ENCODE data around the gene LRMDA. TPM values are rescaled to one million over a fixed set of nuclear protein-coding genes. Genes with fewer than 3 reads are reported as not detected.
"Not testable (repeated sequence)": the region's sequence is repeated elsewhere in the genome, so short reads cannot be mapped to it uniquely, and the experiment has no call there.

Gene LRMDA
- total RNA-seq, 1 experiment from 2014 or later: not detected

DNA sequence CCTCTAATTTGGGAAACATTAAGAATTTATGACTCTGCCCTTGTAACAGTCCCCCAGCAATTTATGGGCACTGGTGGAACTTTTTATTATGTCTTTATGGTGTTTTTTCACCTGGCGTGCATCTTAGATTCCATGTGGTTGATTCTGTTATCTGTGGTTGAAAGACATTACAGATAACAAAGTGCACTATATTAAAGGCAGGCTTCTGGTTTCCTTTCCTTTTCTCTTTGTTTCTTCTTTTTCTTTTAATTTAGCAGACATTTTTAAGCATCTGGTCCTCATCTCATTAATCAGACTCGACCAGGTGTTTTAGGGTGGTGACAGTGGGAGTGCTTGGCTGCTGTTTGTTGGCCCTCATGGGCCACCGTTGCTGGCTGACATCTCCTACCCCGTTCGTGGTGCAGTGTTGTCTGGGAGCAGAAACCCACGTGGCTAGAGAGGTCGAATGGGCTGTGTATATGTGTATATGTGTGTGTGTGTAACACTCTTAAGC, 77.4 kb downstream of the LRMDA start:
- no peaks in the 10 kb centered on the region for H3K27me3 ChIP-seq (ENCODE audit: low read length)
- no peak overlapping the region for H2AFZ ChIP-seq (ENCODE audit: low read length)
- H3K27ac ChIP-seq (ENCODE audit: low read length): no peak overlapping the region
- no peaks in the 10 kb centered on the region for H3K9me3 ChIP-seq (ENCODE audit: low read length)
- H4K20me1 ChIP-seq (ENCODE audit: insufficient read depth, low read depth, low read length): no peaks in the 10 kb centered on the region
- H3K4me1 ChIP-seq (ENCODE audit: low read length): no peaks in the 10 kb centered on the region
- no peak overlapping the region for H3K9ac ChIP-seq (ENCODE audit: low read length)
- no peak overlapping the region for H3K4me2 ChIP-seq (ENCODE audit: low read depth, low read length, poor library complexity, severe bottlenecking)
- no peaks in the 10 kb centered on the region for H3K36me3 ChIP-seq (ENCODE audit: insufficient read depth, low read length)
- DNase-seq: no peak
- no peaks in the 10 kb centered on the region for H3K79me2 ChIP-seq (ENCODE audit: low read length)
- no peak overlapping the region for H3K4me3 ChIP-seq (ENCODE audit: low read length)
- no peaks in the 10 kb centered on the region for H3K9me2 ChIP-seq (replicated peaks; ENCODE audit: insufficient read depth, low read length)

DNA sequence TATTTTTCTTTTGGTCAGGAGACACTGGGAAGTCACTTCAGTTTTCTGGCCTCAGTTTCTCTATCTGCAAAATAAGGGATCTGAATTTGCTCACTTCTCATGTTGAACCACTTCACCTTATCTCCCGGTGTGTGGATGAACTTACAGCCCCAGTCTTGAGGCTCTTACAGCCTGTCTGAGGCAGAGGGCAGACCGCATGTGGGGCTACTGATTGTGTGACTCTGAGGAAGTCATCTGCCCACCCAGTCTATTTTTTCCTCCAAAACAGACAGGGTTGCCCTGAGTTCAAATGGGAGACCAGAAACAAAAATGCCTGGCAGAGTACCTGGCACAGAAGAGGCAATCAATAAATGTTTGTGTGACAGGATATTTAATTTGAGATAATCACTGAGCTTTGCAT, 78.3 kb downstream of the LRMDA start:
- no peaks in the 10 kb centered on the region for H3K79me2 ChIP-seq (ENCODE audit: low read length)
- no peak overlapping the region for H3K4me3 ChIP-seq (ENCODE audit: low read length)
- H3K27ac ChIP-seq (ENCODE audit: low read length): no peak overlapping the region
- no peaks in the 10 kb centered on the region for H3K9me3 ChIP-seq (ENCODE audit: low read length)
- DNase-seq: no peak
- H3K9ac ChIP-seq (ENCODE audit: low read length): no peak overlapping the region
- no peaks in the 10 kb centered on the region for H4K20me1 ChIP-seq (ENCODE audit: insufficient read depth, low read depth, low read length)
- H3K9me2 ChIP-seq (replicated peaks; ENCODE audit: insufficient read depth, low read length): no peaks in the 10 kb centered on the region
- H3K4me1 ChIP-seq (ENCODE audit: low read length): no peaks in the 10 kb centered on the region
- no peak overlapping the region for H3K4me2 ChIP-seq (ENCODE audit: low read depth, low read length, poor library complexity, severe bottlenecking)
- no peak overlapping the region for H2AFZ ChIP-seq (ENCODE audit: low read length)
- H3K36me3 ChIP-seq (ENCODE audit: insufficient read depth, low read length): no peaks in the 10 kb centered on the region
- no peaks in the 10 kb centered on the region for H3K27me3 ChIP-seq (ENCODE audit: low read length)

DNA sequence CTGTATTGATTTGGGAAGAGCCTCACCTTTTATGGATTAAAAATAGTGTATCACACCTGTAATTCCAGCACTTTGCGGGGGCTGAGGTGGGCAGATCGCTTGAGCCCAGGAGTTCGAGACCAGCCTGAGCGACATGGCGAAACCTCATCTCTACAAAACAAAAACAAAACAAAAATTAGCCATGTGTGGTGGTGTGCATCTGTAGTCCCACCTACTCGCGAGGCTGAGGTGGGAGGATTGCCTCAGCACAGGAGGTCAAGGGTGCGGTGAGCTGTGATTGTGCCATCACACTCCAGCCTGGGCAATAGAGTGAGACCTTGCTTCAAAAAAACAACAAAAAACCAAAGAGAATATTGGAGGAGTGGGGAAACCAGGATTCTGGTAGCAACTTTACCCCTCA, 79.6 kb downstream of the LRMDA start:
- Histone ChIP-seq H3K4me2 (ENCODE audit: low read depth, low read length, poor library complexity, severe bottlenecking) (no peak overlapping the region), H3K4me3 (ENCODE audit: low read length) (no peak overlapping the region), H3K4me1 (ENCODE audit: low read length) (no peaks in the 10 kb centered on the region), H3K9me3 (ENCODE audit: low read length) (no peaks in the 10 kb centered on the region), H3K79me2 (ENCODE audit: low read length) (no peaks in the 10 kb centered on the region), H3K36me3 (ENCODE audit: insufficient read depth, low read length) (no peaks in the 10 kb centered on the region), H3K27me3 (ENCODE audit: low read length) (no peaks in the 10 kb centered on the region), H2AFZ (ENCODE audit: low read length) (no peak overlapping the region), H3K9ac (ENCODE audit: low read length) (no peak overlapping the region), H4K20me1 (ENCODE audit: insufficient read depth, low read depth, low read length) (no peaks in the 10 kb centered on the region), H3K27ac (ENCODE audit: low read length) (no peak overlapping the region), H3K9me2 (replicated peaks; ENCODE audit: insufficient read depth, low read length) (no peaks in the 10 kb centered on the region)
- DNase-seq: no peak

DNA sequence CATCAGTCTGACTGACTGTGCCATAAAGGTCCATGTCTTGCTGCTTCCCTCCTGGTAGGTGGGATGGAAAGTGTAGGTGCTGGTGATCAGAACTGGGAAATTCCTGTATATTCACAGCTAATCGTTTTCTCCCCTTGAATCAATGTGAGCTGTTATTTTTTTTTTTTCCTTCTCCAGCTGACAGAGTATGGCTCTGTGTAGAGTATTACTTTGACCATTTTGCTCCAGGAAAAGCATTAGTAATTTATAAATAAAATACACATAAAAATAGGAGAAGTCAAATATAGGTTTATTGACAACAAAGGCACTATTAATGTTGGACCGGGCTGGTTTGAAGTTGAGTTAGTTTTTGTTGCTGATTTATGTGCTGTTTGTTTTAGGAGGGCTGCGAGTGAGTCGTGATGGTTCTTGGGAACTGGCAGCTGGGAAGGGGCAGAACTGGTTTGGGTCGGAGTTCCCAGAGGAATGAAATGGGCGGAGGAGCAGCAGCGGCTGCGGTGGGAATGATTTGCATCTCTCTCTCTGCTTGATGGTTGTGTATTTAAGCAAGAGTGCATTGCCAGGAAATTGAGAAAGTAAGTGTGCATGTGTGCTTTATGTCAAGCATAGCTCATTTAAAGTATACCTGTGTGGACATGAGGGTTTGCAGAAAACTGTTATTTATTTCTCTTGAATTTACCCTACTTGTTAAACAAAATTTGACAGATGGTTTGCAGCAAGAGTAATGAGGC, 80.9 kb downstream of the LRMDA start:
- DNase-seq: no peak
- Histone ChIP-seq H3K36me3 (ENCODE audit: insufficient read depth, low read length) (no peaks in the 10 kb centered on the region), H4K20me1 (ENCODE audit: insufficient read depth, low read depth, low read length) (no peaks in the 10 kb centered on the region), H3K27me3 (ENCODE audit: low read length) (no peaks in the 10 kb centered on the region), H3K4me1 (ENCODE audit: low read length) (no peaks in the 10 kb centered on the region), H3K27ac (ENCODE audit: low read length) (no peak overlapping the region), H3K9me3 (ENCODE audit: low read length) (no peaks in the 10 kb centered on the region), H2AFZ (ENCODE audit: low read length) (no peak overlapping the region), H3K79me2 (ENCODE audit: low read length) (no peaks in the 10 kb centered on the region), H3K9me2 (replicated peaks; ENCODE audit: insufficient read depth, low read length) (no peaks in the 10 kb centered on the region), H3K4me3 (ENCODE audit: low read length) (no peak overlapping the region), H3K9ac (ENCODE audit: low read length) (no peak overlapping the region), H3K4me2 (ENCODE audit: low read depth, low read length, poor library complexity, severe bottlenecking) (no peak overlapping the region)

- no peak overlapping the region for H3K4me2 ChIP-seq (ENCODE audit: low read depth, low read length, poor library complexity, severe bottlenecking)
- H3K4me3 ChIP-seq (ENCODE audit: low read length): no peak overlapping the region
- no peaks in the 10 kb centered on the region for H3K9me2 ChIP-seq (replicated peaks; ENCODE audit: insufficient read depth, low read length)
- H3K27me3 ChIP-seq (ENCODE audit: low read length): no peaks in the 10 kb centered on the region
- H3K4me1 ChIP-seq (ENCODE audit: low read length): no peaks in the 10 kb centered on the region
- no peak overlapping the region for H2AFZ ChIP-seq (ENCODE audit: low read length)
- no peaks in the 10 kb centered on the region for H3K36me3 ChIP-seq (ENCODE audit: insufficient read depth, low read length)
- no peaks in the 10 kb centered on the region for H3K9me3 ChIP-seq (ENCODE audit: low read length)
- H3K9ac ChIP-seq (ENCODE audit: low read length): no peak overlapping the region
- no peak overlapping the region for H3K27ac ChIP-seq (ENCODE audit: low read length)
- no peak for DNase-seq
- H3K79me2 ChIP-seq (ENCODE audit: low read length): no peaks in the 10 kb centered on the region
- H4K20me1 ChIP-seq (ENCODE audit: insufficient read depth, low read depth, low read length): no peaks in the 10 kb centered on the region
Measured at GRCh38 chr10:75513292-75513885, 82.0 kb downstream of the LRMDA start.

GRCh38 chr10:75514830-75515229, 83.4 kb downstream of the LRMDA start:
- no peak for DNase-seq
- Histone ChIP-seq H3K4me2 (ENCODE audit: low read depth, low read length, poor library complexity, severe bottlenecking) (no peak overlapping the region), H3K4me1 (ENCODE audit: low read length) (no peaks in the 10 kb centered on the region), H2AFZ (ENCODE audit: low read length) (no peak overlapping the region), H3K36me3 (ENCODE audit: insufficient read depth, low read length) (no peaks in the 10 kb centered on the region), H4K20me1 (ENCODE audit: insufficient read depth, low read depth, low read length) (no peaks in the 10 kb centered on the region), H3K9me3 (ENCODE audit: low read length) (no peaks in the 10 kb centered on the region), H3K79me2 (ENCODE audit: low read length) (no peaks in the 10 kb centered on the region), H3K27ac (ENCODE audit: low read length) (no peak overlapping the region), H3K4me3 (ENCODE audit: low read length) (no peak overlapping the region), H3K9ac (ENCODE audit: low read length) (no peak overlapping the region), H3K27me3 (ENCODE audit: low read length) (no peaks in the 10 kb centered on the region), H3K9me2 (replicated peaks; ENCODE audit: insufficient read depth, low read length) (no peaks in the 10 kb centered on the region)

GRCh38 chr10:75516154-75516553, 84.7 kb downstream of the LRMDA start:
- not testable (repeated sequence) for H3K4me1 ChIP-seq (ENCODE audit: low read length); H3K27ac ChIP-seq (ENCODE audit: low read length); H2AFZ ChIP-seq (ENCODE audit: low read length); H3K9ac ChIP-seq (ENCODE audit: low read length); H3K9me3 ChIP-seq (ENCODE audit: low read length); H3K4me3 ChIP-seq (ENCODE audit: low read length); H3K9me2 ChIP-seq (replicated peaks; ENCODE audit: insufficient read depth, low read length); H3K4me2 ChIP-seq (ENCODE audit: low read depth, low read length, poor library complexity, severe bottlenecking); H3K79me2 ChIP-seq (ENCODE audit: low read length); H3K36me3 ChIP-seq (ENCODE audit: insufficient read depth, low read length); H4K20me1 ChIP-seq (ENCODE audit: insufficient read depth, low read depth, low read length); H3K27me3 ChIP-seq (ENCODE audit: low read length); DNase-seq

DNA sequence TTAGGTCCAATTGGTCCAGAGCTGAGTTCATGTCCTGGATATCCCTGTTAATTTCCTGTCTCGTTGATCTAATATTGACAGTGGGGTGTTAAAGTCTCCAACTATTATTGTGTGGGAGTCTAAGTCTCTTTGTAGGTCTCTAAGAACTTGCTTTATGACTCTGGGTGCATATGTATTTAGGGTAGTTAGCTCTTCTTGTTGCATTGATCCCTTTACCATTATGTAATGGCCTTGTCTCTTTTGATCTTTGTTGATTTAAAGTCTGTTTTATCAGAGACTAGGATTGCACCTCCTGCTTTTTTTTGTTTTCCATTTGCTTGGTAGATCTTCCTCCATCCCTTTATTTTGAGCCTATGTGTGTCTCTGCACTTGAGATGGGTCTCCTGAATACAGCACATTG, 87.8 kb downstream of the LRMDA start:
- not testable (repeated sequence) for DNase-seq

More for the DNA sequence above, 87.8 kb downstream of the LRMDA start:
- H3K4me2 ChIP-seq (ENCODE audit: low read depth, low read length, poor library complexity, severe bottlenecking); H3K27me3 ChIP-seq (ENCODE audit: low read length); H3K36me3 ChIP-seq (ENCODE audit: insufficient read depth, low read length); H3K9ac ChIP-seq (ENCODE audit: low read length); H4K20me1 ChIP-seq (ENCODE audit: insufficient read depth, low read depth, low read length); H3K79me2 ChIP-seq (ENCODE audit: low read length); H3K4me3 ChIP-seq (ENCODE audit: low read length); H3K27ac ChIP-seq (ENCODE audit: low read length); H2AFZ ChIP-seq (ENCODE audit: low read length); H3K9me3 ChIP-seq (ENCODE audit: low read length); H3K4me1 ChIP-seq (ENCODE audit: low read length); H3K9me2 ChIP-seq (replicated peaks; ENCODE audit: insufficient read depth, low read length): not testable (repeated sequence)
